GM12878 (cell line): ENCODE data around the gene RPA3. TPM values are rescaled to one million over a fixed set of nuclear protein-coding genes. Genes with fewer than 3 reads are reported as not detected.

ENCODE experiments used
- ATAC-seq: fragments of 200-7000 bp; cut with Tn5 transposase; 3 replicates; pipeline ENCODE4 v1.9.1; 2020; ENCODE audit warnings: mild to moderate bottlenecking, moderate library complexity
- BruUV-seq: library from RNA; stranded (reverse); fragments of 400-500 nt; replicated peaks from 2 replicates; lab custom pipeline; 2021; lab: Mats Ljungman, UMichigan
- CTCF ChIA-PET: fragments of 300-600 bp; sonication (Branson Sonifier 250); formaldehyde crosslinking; extraction: SDS; loops from one replicate; lab custom pipeline; 2021; ENCODE audit warnings: inconsistent platforms; lab: Yijun Ruan, JAX
- POLR2A ChIA-PET: fragments of 350-600 bp; formaldehyde crosslinking; extraction: SDS; loops from one replicate; lab custom pipeline; 2021; ENCODE audit warnings: inconsistent platforms; lab: Charles Lee
- RAD21 ChIA-PET: fragments of 300-600 bp; sonication (Branson Sonifier 250); formaldehyde crosslinking; loops from one replicate; lab custom pipeline; 2023; ENCODE audit warnings: antibody characterized with exemption; ENCODE audit not compliant: unreplicated experiment; lab: Charles Lee
- SMC1A ChIA-PET: fragments of 300-600 bp; sonication (Branson Sonifier 250); formaldehyde crosslinking; loops from one replicate; lab custom pipeline; 2023; ENCODE audit not compliant: unreplicated experiment, uncharacterized antibody; lab: Charles Lee
- DNase-seq: peaks from one replicate; pipeline ENCODE4 v3.0.0-alpha.2; 2011; ENCODE audit warnings: low read depth, low spot score
- FAIRE-seq: peaks from 3 replicates; lab custom pipeline; 2011; peaks lifted over from hg19 to GRCh38; lab: Jason Lieb, UNC
- H2AFZ ChIP-seq: 2 replicates; pipeline ENCODE4 v1.6.0; 2011; ENCODE audit warnings: low read depth, low read length, control low read depth; ENCODE audit not compliant: control insufficient read depth
- H3K27ac ChIP-seq: 2 replicates; pipeline ENCODE4 v1.5.1; 2011; ENCODE audit warnings: control low read depth; ENCODE audit not compliant: control insufficient read depth, insufficient read depth
- H3K27me3 ChIP-seq, 2 experiments: replicated peaks in 1 of 2; 2 replicates each; pipeline versions ENCODE4 v1.6.0 to v1.6.1; 2011; ENCODE audit warnings: low read length in 1 of 2; ENCODE audit not compliant: control insufficient read depth in 2 of 2, insufficient read depth in 2 of 2
- H3K36me3 ChIP-seq, 2 experiments: 2 replicates each; pipeline ENCODE4 v1.5.1; 2011; ENCODE audit warnings: low read length in 1 of 2; ENCODE audit not compliant: control insufficient read depth in 2 of 2, insufficient read depth in 2 of 2
- H3K4me1 ChIP-seq: 2 replicates; pipeline ENCODE4 v1.6.1; 2011; ENCODE audit warnings: mild to moderate bottlenecking, low read length, moderate library complexity, mixed read lengths; ENCODE audit not compliant: control insufficient read depth, insufficient read depth
- H3K4me2 ChIP-seq: 2 replicates; pipeline ENCODE4 v1.6.0; 2011; ENCODE audit warnings: control low read depth; ENCODE audit not compliant: control insufficient read depth, insufficient read depth
- H3K4me3 ChIP-seq: fragments of 200-600 bp; sonication (generic); 2 replicates; pipeline ENCODE4 v1.5.1; 2016
- H3K79me2 ChIP-seq: 2 replicates; pipeline ENCODE4 v1.6.0; 2011; ENCODE audit warnings: low read length; ENCODE audit not compliant: control insufficient read depth, insufficient read depth
- H3K9ac ChIP-seq: 2 replicates; pipeline ENCODE4 v1.8.0; 2011; ENCODE audit warnings: low read length, control low read depth, mixed read lengths; ENCODE audit not compliant: control insufficient read depth, insufficient read depth
- H3K9me3 ChIP-seq: replicated peaks from 3 replicates; pipeline ENCODE4 v1.5.1; 2011; ENCODE audit warnings: mild to moderate bottlenecking, low read length; ENCODE audit not compliant: control insufficient read depth, insufficient read depth
- H4K20me1 ChIP-seq: 2 replicates; pipeline ENCODE4 v1.6.0; 2011; ENCODE audit not compliant: control insufficient read depth, insufficient read depth
- BCL11A ChIP-seq: IDR thresholded peaks from 2 replicates; pipeline ENCODE4 v1.6.1; 2011; ENCODE audit warnings: low read depth, low read length
- NR2C2 ChIP-seq: IDR thresholded peaks from 2 replicates; pipeline ENCODE4 v1.6.1; 2011; ENCODE audit warnings: borderline replicate concordance, low read depth; ENCODE audit not compliant: control insufficient read depth, insufficient read length
- NR2F1 ChIP-seq: fragments of 450-650 bp; conservative IDR thresholded peaks from 2 replicates; pipeline ENCODE4 v1.6.1; 2017; ENCODE audit warnings: mild to moderate bottlenecking
- SUPT20H ChIP-seq: IDR thresholded peaks from 2 replicates; pipeline ENCODE4 v1.6.1; 2011; ENCODE audit warnings: low read depth, mild to moderate bottlenecking, low read length, moderate library complexity, borderline replicate concordance; ENCODE audit not compliant: control insufficient read depth
- ZBED1 ChIP-seq: IDR thresholded peaks from 2 replicates; pipeline ENCODE4 v1.6.1; 2016; ENCODE audit warnings: borderline replicate concordance
- ZNF207 ChIP-seq: fragments of 450-650 bp; IDR thresholded peaks from 2 replicates; pipeline ENCODE4 v1.6.1; 2014; ENCODE audit warnings: antibody characterized with exemption, mild to moderate bottlenecking, borderline replicate concordance
- ZNF217 ChIP-seq: fragments of 450-650 bp; IDR thresholded peaks from 2 replicates; pipeline ENCODE4 v1.6.1; 2017; ENCODE audit warnings: antibody characterized with exemption, mild to moderate bottlenecking
- WGBS: methylation state at CpG from one replicate; pipeline ENCODE4 v1.1.6; 2016; ENCODE audit warnings: low lambda C conversion rate; ENCODE audit not compliant: insufficient replicate concordance, insufficient coverage; ENCODE audit errors: missing lambda C conversion rate; 5-methylcytosine and 5-hydroxymethylcytosine counted together
- in situ Hi-C: fragments of 300-500 bp; cut with MboI; formaldehyde crosslinking; loops from 9 replicates; pipeline ENCODE4 v1.14.3; 2018; ENCODE audit warnings: mixed read lengths
- intact Hi-C: fragments of 100-400 bp; cut with micrococcal nuclease; formaldehyde crosslinking; loops from one replicate; pipeline ENCODE4 v1.14.2; 2022; ENCODE audit not compliant: unreplicated experiment
- polyA plus RNA-seq, 11 experiments: library from polyadenylated mRNA; depleted of rRNA in 4 of 11; unstranded in 6 of 11; stranded (reverse) in 5 of 11; fragments of >200 nt; fragmentation: Nextera tagmentation in 4 of 11; fragmentation: Illumina TruSeq in 1 of 11; extraction: Ambion mirVana in 4 of 11; extraction: Trizol in 1 of 11; gene quantifications; 1 replicate in 1 of 11; 2 replicates in 10 of 11; pipeline versions ENCODE4 v1.2.1 to v1.2.3, GENCODE V29; 2011 to 2016; ENCODE audit warnings: inconsistent platforms in 2 of 11, missing spikeins in 2 of 11, low read depth in 1 of 11
- total RNA-seq, 4 experiments: library from RNA; depleted of rRNA in 3 of 4; stranded (reverse); fragments of >200 nt in 3 of 4; fragmentation: Illumina TruSeq in 1 of 4; extraction: Trizol in 1 of 4; gene quantifications; 2 replicates each; pipeline versions ENCODE4 v1.2.1 to v1.2.3, GENCODE V29; 2013 to 2021

RPA3 gene
- total and polyA plus RNA-seq, 10 of the 15 experiments (the other 5 are each of a cell fraction or from before 2014, with no cell fraction given), result 60.2 to 343 (median 112) TPM

GRCh38 chr7:7688310-7688709 is 30.1 kb downstream of the RPA3 start:
- 32% methylated on average over 6 of the region's 6 CpGs for WGBS
- ATAC-seq (no peak), DNase-seq (no peak), FAIRE-seq (no peak)
- Histone ChIP-seq H2AFZ (no peak overlapping the region; the same call in 1 of the 2 replicates), H3K9ac (no peak overlapping the region), H3K4me1 (no peaks in the 10 kb centered on the region), H3K79me2 (no peaks in the 10 kb centered on the region), H3K4me3 (no peak overlapping the region), H3K27me3 (no peaks in the 10 kb centered on the region), H4K20me1 (no peaks in the 10 kb centered on the region), H3K4me2 (no peak overlapping the region), H3K9me3 (no peaks in the 10 kb centered on the region; the same call in 2 of the 3 replicates), H3K36me3 (no peaks in the 10 kb centered on the region), H3K27ac (no peak overlapping the region)
- in situ Hi-C loops (loop anchor here (10.0 kb wide), 1 partner anchor 526 kb away; no protein-coding TSS in a partner anchor), intact Hi-C loops (no loop called here)
- SMC1A ChIA-PET, result interaction anchor here (0.8 to 4.6 kb wide), 14 partner anchors 10 to 526 kb away, joined by 3 to 37 read pairs (median 4); no protein-coding TSS in a partner anchor
- no peak for TF ChIP-seq BCL11A
- no peak for TF ChIP-seq ZBED1
- no peak for TF ChIP-seq NR2F1
- no peak for TF ChIP-seq NR2C2
- no peak for TF ChIP-seq ZNF217
- no peak for TF ChIP-seq SUPT20H
- CTCF ChIA-PET, result interaction anchor here (1.0 to 5.7 kb wide), 6 partner anchors 12 to 76 kb away, joined by 4 to 26 read pairs (median 6); no protein-coding TSS in a partner anchor
- no TSS peak for BruUV-seq
- RAD21 ChIA-PET, result interaction anchor here (1.1 to 1.8 kb wide), 3 partner anchors 51 to 288 kb away, joined by 3 to 7 read pairs (median 4); no protein-coding TSS in a partner anchor
- POLR2A ChIA-PET, result interaction anchor here (0.6 to 0.9 kb wide), 2 partner anchors 11 to 59 kb away, joined by 3 to 4 read pairs; no protein-coding TSS in a partner anchor

DNA sequence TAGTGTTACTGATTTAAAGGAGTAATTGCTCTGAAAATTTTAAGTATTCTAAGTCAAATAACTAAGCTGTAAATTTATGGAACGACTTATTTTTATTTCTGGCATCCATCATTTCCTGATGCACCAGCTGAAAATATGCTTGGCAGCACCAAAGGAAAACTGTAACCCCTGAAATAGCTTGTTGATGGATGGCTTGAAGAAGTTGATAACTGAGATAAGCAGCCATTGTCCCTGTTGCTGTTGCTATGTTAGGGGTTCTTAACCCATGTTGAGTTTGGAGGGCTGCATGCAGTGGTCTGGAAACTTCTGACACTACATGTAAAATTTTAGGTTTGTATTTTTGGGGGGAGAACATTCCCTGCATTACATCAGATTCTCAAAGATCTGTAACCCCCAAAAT is 30.6 kb downstream of the RPA3 start:
- CTCF ChIA-PET, result interaction anchor here (0.7 to 5.7 kb wide), 8 partner anchors 12 to 288 kb away, joined by 3 to 26 read pairs (median 4); no protein-coding TSS in a partner anchor
- Histone ChIP-seq H3K36me3 (no peaks in the 10 kb centered on the region), H2AFZ (no peak overlapping the region), H4K20me1 (no peaks in the 10 kb centered on the region), H3K27me3 (no peaks in the 10 kb centered on the region), H3K79me2 (no peaks in the 10 kb centered on the region), H3K4me3 (no peak overlapping the region), H3K4me2 (no peak overlapping the region), H3K9ac (no peak overlapping the region), H3K27ac (no peak overlapping the region), H3K4me1 (no peaks in the 10 kb centered on the region; the same call in 1 of the 2 replicates), H3K9me3 (no peaks in the 10 kb centered on the region; the same call in 2 of the 3 replicates)
- DNase-seq (no peak), FAIRE-seq (no peak), ATAC-seq (no peak)
- RAD21 ChIA-PET, result interaction anchor here (1.1 to 1.8 kb wide), 4 partner anchors 51 to 289 kb away, joined by 3 to 7 read pairs (median 4); no protein-coding TSS in a partner anchor
- intact Hi-C loops (no loop called here), in situ Hi-C loops (loop anchor here (10.0 kb wide), 1 partner anchor 527 kb away; no protein-coding TSS in a partner anchor)
- SMC1A ChIA-PET, result interaction anchor here (0.6 to 4.6 kb wide), 15 partner anchors 10 to 527 kb away, joined by 3 to 37 read pairs (median 5); no protein-coding TSS in a partner anchor
- POLR2A ChIA-PET, result interaction anchor here (0.9 kb wide), 1 partner anchor 11 kb away, joined by 3 read pairs; no protein-coding TSS in a partner anchor
- WGBS, result 92% methylated on average over 1 of the region's 1 CpG
- no TSS peak for BruUV-seq
- no peak for TF ChIP-seq ZNF207
